K562 (cell line): ENCODE data around the gene COL4A1. TPM values are rescaled to one million over a fixed set of nuclear protein-coding genes. Genes with fewer than 3 reads are reported as not detected.

Experiments
- ATAC-seq: fragments of 200-7000 bp; cut with Tn5 transposase; 3 replicates; pipeline ENCODE4 v1.9.1; 2020; ENCODE audit warnings: moderate library complexity
- BruUV-seq: library from RNA; stranded (reverse); fragments of 400-500 nt; replicated peaks from 2 replicates; lab custom pipeline; 2021; lab: Mats Ljungman, UMichigan
- CTCF ChIA-PET: fragments of 300-600 bp; formaldehyde crosslinking; extraction: SDS; loops from one replicate; lab custom pipeline; 2021; ENCODE audit warnings: low intra/inter-chr PET ratio; lab: Yijun Ruan, JAX
- POLR2A ChIA-PET: fragments of 300-600, 350-650 bp; sonication (Branson Sonifier 250); formaldehyde crosslinking; extraction: SDS; loops from one replicate; lab custom pipeline; 2021; ENCODE audit warnings: antibody characterized with exemption, inconsistent platforms; lab: Yijun Ruan, JAX
- DNase-seq, 4 experiments: peaks; one replicate each; pipeline versions ENCODE4 v3.0.0 to v3.0.0-alpha.2; 2011 to 2018; ENCODE audit warnings: low spot score in 3 of 4, mixed read lengths in 3 of 4; ENCODE audit errors: extremely low read depth in 1 of 4
- FAIRE-seq: peaks from 2 replicates; lab custom pipeline; 2011; peaks lifted over from hg19 to GRCh38; lab: Jason Lieb, UNC
- H2AFZ ChIP-seq: 2 replicates; pipeline ENCODE4 v1.6.0; 2011; ENCODE audit warnings: low read depth, low read length, control low read depth, inconsistent platforms
- H3K27ac ChIP-seq: fragments of 200-600 bp; 3 replicates; pipeline ENCODE4 v1.8.0; 2011; ENCODE audit warnings: low read depth, mild to moderate bottlenecking, control low read depth, inconsistent platforms, low read length, moderate library complexity, mixed read lengths; ENCODE audit errors: extremely low read depth
- H3K27me3 ChIP-seq, 2 experiments: fragments of 300-600 bp in 1 of 2; 2 replicates in 1 of 2; 3 replicates in 1 of 2; pipeline versions ENCODE4 v1.6.0 to v1.8.0; 2011; ENCODE audit warnings: inconsistent platforms in 2 of 2, low read length in 2 of 2, mild to moderate bottlenecking in 1 of 2, mixed read lengths in 1 of 2, moderate library complexity in 1 of 2; ENCODE audit not compliant: control insufficient read depth in 2 of 2, insufficient read depth in 2 of 2
- H3K36me3 ChIP-seq: fragments of 300-600 bp; 3 replicates; pipeline ENCODE4 v1.8.0; 2011; ENCODE audit warnings: mild to moderate bottlenecking, low read length, inconsistent platforms; ENCODE audit not compliant: control insufficient read depth, insufficient read depth
- H3K4me1 ChIP-seq, 2 experiments: fragments of 200-600 bp in 1 of 2; replicated peaks in 1 of 2; 2 replicates in 1 of 2; 3 replicates in 1 of 2; pipeline versions ENCODE4 v1.5.1 to v1.8.0; 2011; ENCODE audit warnings: inconsistent platforms in 2 of 2, low read length in 2 of 2, mild to moderate bottlenecking in 1 of 2, mixed read lengths in 1 of 2, moderate library complexity in 1 of 2; ENCODE audit not compliant: control insufficient read depth in 2 of 2, insufficient read depth in 2 of 2
- H3K4me2 ChIP-seq: 2 replicates; pipeline ENCODE4 v1.6.1; 2011; ENCODE audit warnings: low read length, control low read depth, inconsistent platforms, mixed read lengths; ENCODE audit not compliant: insufficient read depth
- H3K4me3 ChIP-seq: fragments of 200-600 bp; sonication (generic), shearing (Covaris generic); 2 replicates; pipeline ENCODE4 v1.5.1; 2016; ENCODE audit warnings: control low read depth, inconsistent platforms
- H3K79me2 ChIP-seq: fragments of 200-600 bp; 3 replicates; pipeline ENCODE4 v1.8.0; 2011; ENCODE audit warnings: low read length, inconsistent platforms; ENCODE audit not compliant: control insufficient read depth, insufficient read depth
- H3K9ac ChIP-seq, 2 experiments: 2 replicates each; pipeline versions ENCODE4 v1.6.0 to v1.6.1; 2011; ENCODE audit warnings: low read depth in 2 of 2, low read length in 2 of 2, control low read depth in 1 of 2, inconsistent platforms in 1 of 2, mild to moderate bottlenecking in 1 of 2, mixed read lengths in 1 of 2; ENCODE audit not compliant: insufficient read depth in 1 of 2
- H3K9me1 ChIP-seq: one replicate; pipeline ENCODE4 v1.6.0; 2011; ENCODE audit warnings: inconsistent platforms, mild to moderate bottlenecking, low read length, moderate library complexity; ENCODE audit not compliant: control insufficient read depth, insufficient read depth
- H3K9me3 ChIP-seq: replicated peaks from 2 replicates; pipeline ENCODE4 v1.5.1; 2011; ENCODE audit warnings: low read depth, low read length, inconsistent platforms; ENCODE audit not compliant: control insufficient read depth, insufficient read depth
- H4K20me1 ChIP-seq: replicated peaks from 2 replicates; pipeline ENCODE4 v1.6.1; 2011; ENCODE audit warnings: low read length, inconsistent platforms, mixed read lengths; ENCODE audit not compliant: control insufficient read depth, insufficient read depth
- ASH1L ChIP-seq: fragments of 450-650 bp; IDR thresholded peaks from 2 replicates; pipeline ENCODE4 v1.6.1; 2018; ENCODE audit warnings: borderline replicate concordance, mild to moderate bottlenecking, low read depth; ENCODE audit not compliant: partially characterized antibody
- WGBS: fragments of 100-300 bp; shearing (Covaris generic); methylation state at CpG from one replicate; pipeline ENCODE4 v1.1.6; 2016; ENCODE audit warnings: low coverage, mixed read lengths; ENCODE audit not compliant: insufficient coverage; ENCODE audit errors: missing lambda C conversion rate; 5-methylcytosine and 5-hydroxymethylcytosine counted together
- in situ Hi-C: fragments of 300-500 bp; cut with MboI; formaldehyde crosslinking; loops from 4 replicates; pipeline ENCODE4 v1.15.0; 2018; ENCODE audit warnings: inconsistent platforms, mixed read lengths
- intact Hi-C: fragments of 100-400 bp; cut with micrococcal nuclease; formaldehyde crosslinking; loops from 2 replicates; pipeline ENCODE4 v1.14.2; 2022
- polyA plus RNA-seq, 8 experiments: library from polyadenylated mRNA; depleted of rRNA in 4 of 8; stranded (reverse) in 5 of 8; unstranded in 3 of 8; fragments of >200 nt; fragmentation: Nextera tagmentation in 2 of 8; fragmentation: Illumina TruSeq in 1 of 8; extraction: Ambion mirVana in 2 of 8; extraction: Trizol in 1 of 8; gene quantifications; 2 replicates each; pipeline versions ENCODE4 v1.2.1 to v1.2.3, GENCODE V29; 2011 to 2014; ENCODE audit warnings: inconsistent platforms in 1 of 8, missing spikeins in 1 of 8
- total RNA-seq, 7 experiments: library from RNA; depleted of rRNA in 6 of 7; stranded (reverse); fragments of >200 nt in 6 of 7; fragmentation: Illumina TruSeq in 2 of 7; extraction: Trizol in 2 of 7; gene quantifications; 2 replicates each; pipeline versions ENCODE4 v1.2.1 to v1.2.3, GENCODE V29; 2011 to 2021; ENCODE audit warnings: low replicate concordance in 1 of 7
- TF ChIP-seq, protein P1 (sequence below): sonication (generic); formaldehyde crosslinking; IDR thresholded peaks from 2 replicates; pipeline ENCODE4 v1.8.1; 2023; ENCODE audit warnings: mild to moderate bottlenecking, missing genetic modification reagents, moderate library complexity
- TF ChIP-seq, protein P2 (sequence below): fragments of 250-450 bp; sonication (Bioruptor Pico); IDR thresholded peaks from 2 replicates; pipeline ENCODE4 v1.8.0; 2021; ENCODE audit warnings: mild to moderate bottlenecking, moderate library complexity
- TF ChIP-seq, protein P3 (sequence below): fragments of 450-650 bp; IDR thresholded peaks from 2 replicates; pipeline ENCODE4 v1.6.1; 2017; ENCODE audit warnings: mild to moderate bottlenecking, moderate library complexity
- TF ChIP-seq, protein P4 (sequence below): fragments of 450-650 bp; formaldehyde crosslinking; IDR thresholded peaks from 2 replicates; pipeline ENCODE4 v1.4.0; 2020; ENCODE audit warnings: mild to moderate bottlenecking, moderate library complexity
- TF ChIP-seq, protein P5 (sequence below), 2 experiments: fragments of 250-450 bp in 1 of 2; fragments of 450-650 bp in 1 of 2; sonication (Bioruptor Pico) in 1 of 2; IDR thresholded peaks; 2 replicates each; pipeline versions ENCODE4 v1.6.1 to v1.8.0; 2016 to 2021; ENCODE audit warnings: mild to moderate bottlenecking in 2 of 2, moderate library complexity in 2 of 2, missing compliant biosample characterization in 1 of 2, missing genetic modification characterization in 1 of 2

The COL4A1 gene
- total and polyA plus RNA-seq, 9 of the 15 experiments (the other 6 are each of a cell fraction or from before 2014, with no cell fraction given): 0.35 TPM; not detected in 8

DNA sequence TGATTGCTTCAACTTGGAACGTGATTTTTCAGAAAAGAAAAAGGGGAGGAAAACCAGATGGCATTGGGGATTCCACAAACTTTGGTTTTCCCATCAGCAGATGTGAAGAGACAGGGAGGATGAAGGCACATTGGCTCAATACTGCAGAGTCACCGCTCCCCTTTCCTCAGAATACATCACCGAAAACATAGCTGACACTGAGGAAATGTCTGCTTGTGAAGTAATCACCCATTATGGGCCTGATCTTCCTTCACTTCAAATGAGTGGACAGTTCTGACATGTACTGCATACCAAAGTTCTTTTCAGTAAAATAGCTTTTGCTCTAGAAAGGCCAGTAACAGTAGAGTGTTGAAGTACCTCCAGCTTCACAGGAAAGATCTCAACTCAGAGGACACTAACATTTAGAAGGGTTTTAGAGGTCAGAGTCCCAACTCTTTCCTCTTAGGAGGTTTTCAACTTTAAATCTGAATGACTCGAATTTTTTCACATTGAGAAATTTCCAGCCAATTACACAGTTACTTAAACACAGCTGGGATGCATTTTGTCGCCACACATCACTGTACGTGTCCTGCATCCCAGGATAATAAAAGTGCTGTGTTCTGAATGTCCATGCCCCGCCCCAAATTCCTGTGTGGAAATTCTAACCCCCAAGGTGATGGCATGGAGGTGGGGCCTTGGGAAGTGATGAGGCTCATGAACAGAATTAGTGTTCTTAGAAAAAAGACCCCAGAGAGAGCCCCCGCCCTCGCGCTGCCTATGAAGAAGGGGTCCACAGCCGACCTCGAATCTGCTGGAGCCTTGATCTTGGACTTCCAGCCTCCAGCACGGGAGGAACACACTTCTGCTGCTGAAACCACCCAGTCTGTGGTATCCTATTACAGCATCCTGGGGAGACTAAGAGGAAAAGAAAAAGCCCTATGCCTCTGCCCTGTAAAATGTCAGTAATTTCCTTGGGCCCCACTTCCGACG lies 77.7 kb downstream of the COL4A1 start:
- in situ Hi-C loops (no loop called here), intact Hi-C loops (no loop called here)
- no peak overlapping the region for H2AFZ ChIP-seq
- DNase-seq: no peak
- H3K4me2 ChIP-seq: no peak overlapping the region
- no peak for ATAC-seq
- TF ChIP-seq, protein P1, sequence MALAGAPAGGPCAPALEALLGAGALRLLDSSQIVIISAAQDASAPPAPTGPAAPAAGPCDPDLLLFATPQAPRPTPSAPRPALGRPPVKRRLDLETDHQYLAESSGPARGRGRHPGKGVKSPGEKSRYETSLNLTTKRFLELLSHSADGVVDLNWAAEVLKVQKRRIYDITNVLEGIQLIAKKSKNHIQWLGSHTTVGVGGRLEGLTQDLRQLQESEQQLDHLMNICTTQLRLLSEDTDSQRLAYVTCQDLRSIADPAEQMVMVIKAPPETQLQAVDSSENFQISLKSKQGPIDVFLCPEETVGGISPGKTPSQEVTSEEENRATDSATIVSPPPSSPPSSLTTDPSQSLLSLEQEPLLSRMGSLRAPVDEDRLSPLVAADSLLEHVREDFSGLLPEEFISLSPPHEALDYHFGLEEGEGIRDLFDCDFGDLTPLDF (CRISPR knock-in tag): no peak
- TF ChIP-seq, protein P2, sequence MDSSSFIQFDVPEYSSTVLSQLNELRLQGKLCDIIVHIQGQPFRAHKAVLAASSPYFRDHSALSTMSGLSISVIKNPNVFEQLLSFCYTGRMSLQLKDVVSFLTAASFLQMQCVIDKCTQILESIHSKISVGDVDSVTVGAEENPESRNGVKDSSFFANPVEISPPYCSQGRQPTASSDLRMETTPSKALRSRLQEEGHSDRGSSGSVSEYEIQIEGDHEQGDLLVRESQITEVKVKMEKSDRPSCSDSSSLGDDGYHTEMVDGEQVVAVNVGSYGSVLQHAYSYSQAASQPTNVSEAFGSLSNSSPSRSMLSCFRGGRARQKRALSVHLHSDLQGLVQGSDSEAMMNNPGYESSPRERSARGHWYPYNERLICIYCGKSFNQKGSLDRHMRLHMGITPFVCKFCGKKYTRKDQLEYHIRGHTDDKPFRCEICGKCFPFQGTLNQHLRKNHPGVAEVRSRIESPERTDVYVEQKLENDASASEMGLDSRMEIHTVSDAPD (CRISPR knock-in tag): no peak
- TF ChIP-seq ASH1L: no peak
- TF ChIP-seq, protein P3, sequence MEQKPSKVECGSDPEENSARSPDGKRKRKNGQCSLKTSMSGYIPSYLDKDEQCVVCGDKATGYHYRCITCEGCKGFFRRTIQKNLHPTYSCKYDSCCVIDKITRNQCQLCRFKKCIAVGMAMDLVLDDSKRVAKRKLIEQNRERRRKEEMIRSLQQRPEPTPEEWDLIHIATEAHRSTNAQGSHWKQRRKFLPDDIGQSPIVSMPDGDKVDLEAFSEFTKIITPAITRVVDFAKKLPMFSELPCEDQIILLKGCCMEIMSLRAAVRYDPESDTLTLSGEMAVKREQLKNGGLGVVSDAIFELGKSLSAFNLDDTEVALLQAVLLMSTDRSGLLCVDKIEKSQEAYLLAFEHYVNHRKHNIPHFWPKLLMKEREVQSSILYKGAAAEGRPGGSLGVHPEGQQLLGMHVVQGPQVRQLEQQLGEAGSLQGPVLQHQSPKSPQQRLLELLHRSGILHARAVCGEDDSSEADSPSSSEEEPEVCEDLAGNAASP: no peak
- TF ChIP-seq, protein P4, sequence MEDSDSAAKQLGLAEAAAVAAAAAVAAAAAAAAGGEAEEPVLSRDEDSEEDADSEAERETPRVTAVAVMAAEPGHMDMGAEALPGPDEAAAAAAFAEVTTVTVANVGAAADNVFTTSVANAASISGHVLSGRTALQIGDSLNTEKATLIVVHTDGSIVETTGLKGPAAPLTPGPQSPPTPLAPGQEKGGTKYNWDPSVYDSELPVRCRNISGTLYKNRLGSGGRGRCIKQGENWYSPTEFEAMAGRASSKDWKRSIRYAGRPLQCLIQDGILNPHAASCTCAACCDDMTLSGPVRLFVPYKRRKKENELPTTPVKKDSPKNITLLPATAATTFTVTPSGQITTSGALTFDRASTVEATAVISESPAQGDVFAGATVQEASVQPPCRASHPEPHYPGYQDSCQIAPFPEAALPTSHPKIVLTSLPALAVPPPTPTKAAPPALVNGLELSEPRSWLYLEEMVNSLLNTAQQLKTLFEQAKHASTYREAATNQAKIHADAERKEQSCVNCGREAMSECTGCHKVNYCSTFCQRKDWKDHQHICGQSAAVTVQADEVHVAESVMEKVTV: no peak
- TF ChIP-seq, protein P5, sequence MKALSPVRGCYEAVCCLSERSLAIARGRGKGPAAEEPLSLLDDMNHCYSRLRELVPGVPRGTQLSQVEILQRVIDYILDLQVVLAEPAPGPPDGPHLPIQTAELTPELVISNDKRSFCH (CRISPR knock-in tag; IDR thresholded peaks at IDR 0.05): no peak
- TF ChIP-seq, protein P5 (tag; IDR thresholded peaks at IDR 0.05): no peak
- H3K9me3 ChIP-seq: no peaks in the 10 kb centered on the region
- H3K9me1 ChIP-seq: no peaks in the 10 kb centered on the region
- no peaks in the 10 kb centered on the region for H3K79me2 ChIP-seq
- H3K27ac ChIP-seq: no peak overlapping the region
- H3K4me1 ChIP-seq: no peaks in the 10 kb centered on the region
- peaks cover 2 to 26% of the 10 kb centered on the region in 2 experiments; a peak in 4 of 5 replicates for H3K27me3 ChIP-seq
- H3K36me3 ChIP-seq: no peaks in the 10 kb centered on the region
- ChIA-PET CTCF (no interaction called here), POLR2A (interaction anchor here (0.7 kb wide), 1 partner anchor 80 kb away, joined by 4 read pairs; no protein-coding TSS in a partner anchor)
- H4K20me1 ChIP-seq: no peaks in the 10 kb centered on the region
- 1% methylated on average over 15 of the region's 15 CpGs for WGBS
- no TSS peak for BruUV-seq
- H3K4me3 ChIP-seq: no peak overlapping the region
- no peak overlapping the region for H3K9ac ChIP-seq
- no peak for FAIRE-seq
